Measurements from ENCODE around the gene CBX5.
A peak's percentile ranks its signal among the peaks of the same experiment; 100 is the strongest.
"Not testable (repeated sequence)": the region's sequence is repeated elsewhere in the genome, so short reads cannot be mapped to it uniquely, and the experiment has no call there.

CBX5 gene

GRCh38 chr12:54195737-54196347, 84.1 kb downstream of the CBX5 start:
- no peak for DNase-seq

- DNase-seq, result no peak
Observed at GRCh38 chr12:54195080-54195736, 84.7 kb downstream of the CBX5 start.

- DNase-seq, result not testable (repeated sequence)
Observed at GRCh38 chr12:54194611-54195010, 85.3 kb downstream of the CBX5 start.

GRCh38 chr12:54193434-54193833, 86.5 kb downstream of the CBX5 start:
- no peak for DNase-seq

GRCh38 chr12:54191550-54192022, 88.3 kb downstream of the CBX5 start:
- DNase-seq, result peak; percentile 10

GRCh38 chr12:54191126-54191525, 88.8 kb downstream of the CBX5 start:
- DNase-seq, result no peak

GRCh38 chr12:54189198-54189539, 90.8 kb downstream of the CBX5 start:
- DNase-seq, result no peak

DNA sequence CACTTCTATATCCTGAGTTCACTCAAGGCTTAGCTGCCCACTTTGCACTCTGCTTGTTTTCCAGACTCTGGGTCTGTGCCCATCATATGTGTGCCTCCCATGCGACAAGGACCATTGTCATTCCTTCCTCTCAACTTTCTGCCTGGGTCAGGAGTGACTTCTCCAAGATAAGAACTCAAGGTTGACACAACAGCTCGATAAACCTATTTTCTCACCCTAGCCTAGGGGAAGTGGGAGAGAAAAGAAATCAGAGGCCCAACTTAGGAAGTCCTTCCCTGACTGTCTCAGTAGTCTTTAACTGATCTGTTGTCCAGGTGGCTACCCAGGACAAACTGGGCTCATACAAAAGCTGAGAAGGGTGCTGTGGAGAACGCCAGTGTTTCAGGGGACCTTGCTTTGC, 92.8 kb downstream of the CBX5 start:
- DNase-seq, result no peak

DNA sequence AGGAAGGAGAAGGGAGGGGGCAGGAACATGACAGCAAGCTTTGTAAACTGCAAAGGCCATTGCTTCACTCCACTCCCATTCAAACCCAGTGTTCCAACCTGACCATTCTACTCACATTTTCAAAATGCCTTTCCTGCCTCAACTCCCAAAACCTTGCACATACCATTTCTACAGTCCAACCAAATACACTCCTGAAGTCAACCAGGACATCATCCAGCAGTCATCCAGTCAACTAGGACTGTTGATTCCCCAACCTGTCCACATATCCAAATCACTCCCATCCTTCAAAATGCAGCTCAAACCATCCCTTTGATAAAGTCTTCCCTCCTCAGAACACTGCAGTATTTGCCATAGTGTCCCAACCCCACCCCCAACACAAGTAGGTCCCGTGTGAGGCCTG, 94.0 kb downstream of the CBX5 start:
- DNase-seq, result no peak

GRCh38 chr12:54185297-54185696, 94.6 kb downstream of the CBX5 start:
- not testable (repeated sequence) for DNase-seq

GRCh38 chr12:54184024-54184805, 95.7 kb downstream of the CBX5 start:
- no peak for DNase-seq

GRCh38 chr12:54182981-54183380, 96.9 kb downstream of the CBX5 start:
- no peak for DNase-seq

GRCh38 chr12:54182086-54182485, 97.8 kb downstream of the CBX5 start:
- no peak for DNase-seq
